Testis (tissue), 2 donors: ENCODE results near the gene ACACB.

Experiments used
- POLR2A ChIP-seq: fragments of 450-650 bp; IDR thresholded peaks from one replicate; pipeline ENCODE4 v1.6.1; 2017; ENCODE audit warnings: antibody characterized with exemption, mild to moderate bottlenecking, moderate library complexity
- TF ChIP-seq, protein P1 (sequence below), 3 experiments: fragments of 450-650 bp in 2 of 3; fragments of 200-600 bp in 1 of 3; sonication (generic) in 1 of 3; IDR thresholded peaks; one replicate each; pipeline ENCODE4 v1.5.1; 2016 to 2019; ENCODE audit warnings: antibody characterized with exemption in 3 of 3, mild to moderate bottlenecking in 2 of 3, moderate library complexity in 1 of 3

DNA sequence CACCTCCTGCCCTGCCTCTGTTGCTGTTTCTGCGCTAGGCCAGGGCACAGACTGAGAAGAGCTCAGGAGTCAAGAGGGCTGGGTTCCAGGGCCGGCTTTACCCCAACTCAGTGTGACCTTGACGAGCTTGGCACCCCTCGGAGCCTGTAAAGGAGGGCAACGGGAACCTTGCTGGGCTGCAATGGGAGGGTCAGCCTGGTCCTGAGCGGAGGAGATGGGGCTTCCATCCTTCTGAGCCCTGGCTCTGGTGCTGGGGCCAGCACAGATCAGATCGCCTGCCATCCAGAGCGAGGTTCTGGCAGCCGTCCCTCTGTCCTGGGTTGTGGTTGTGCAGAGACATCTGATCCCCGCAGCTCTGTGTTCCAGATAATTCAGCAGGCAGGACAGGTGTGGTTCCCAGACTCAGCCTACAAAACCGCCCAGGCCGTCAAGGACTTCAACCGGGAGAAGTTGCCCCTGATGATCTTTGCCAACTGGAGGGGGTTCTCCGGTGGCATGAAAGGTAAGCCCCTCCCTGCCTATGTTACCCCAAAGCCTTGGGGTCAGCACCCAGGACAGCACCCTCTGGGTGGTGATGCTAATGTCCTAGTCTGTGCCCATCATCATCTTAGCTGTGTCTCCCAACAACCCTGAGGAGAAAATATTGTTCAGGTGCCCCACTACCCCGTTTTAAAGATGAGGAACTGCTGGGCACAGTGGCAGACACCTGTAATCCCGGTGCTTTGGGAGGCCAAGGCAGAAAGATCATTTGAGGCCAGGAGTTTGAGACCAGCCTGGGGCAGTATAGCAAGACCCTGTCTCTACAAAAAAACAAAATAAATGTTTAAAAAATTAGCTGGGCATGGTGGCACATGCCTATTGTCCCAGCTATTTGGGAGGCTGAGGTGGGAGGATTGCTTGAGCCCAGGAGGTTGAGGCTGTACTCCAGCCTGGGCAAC lies 142.5 kb downstream of the ACACB start:
- TF ChIP-seq, protein P1, sequence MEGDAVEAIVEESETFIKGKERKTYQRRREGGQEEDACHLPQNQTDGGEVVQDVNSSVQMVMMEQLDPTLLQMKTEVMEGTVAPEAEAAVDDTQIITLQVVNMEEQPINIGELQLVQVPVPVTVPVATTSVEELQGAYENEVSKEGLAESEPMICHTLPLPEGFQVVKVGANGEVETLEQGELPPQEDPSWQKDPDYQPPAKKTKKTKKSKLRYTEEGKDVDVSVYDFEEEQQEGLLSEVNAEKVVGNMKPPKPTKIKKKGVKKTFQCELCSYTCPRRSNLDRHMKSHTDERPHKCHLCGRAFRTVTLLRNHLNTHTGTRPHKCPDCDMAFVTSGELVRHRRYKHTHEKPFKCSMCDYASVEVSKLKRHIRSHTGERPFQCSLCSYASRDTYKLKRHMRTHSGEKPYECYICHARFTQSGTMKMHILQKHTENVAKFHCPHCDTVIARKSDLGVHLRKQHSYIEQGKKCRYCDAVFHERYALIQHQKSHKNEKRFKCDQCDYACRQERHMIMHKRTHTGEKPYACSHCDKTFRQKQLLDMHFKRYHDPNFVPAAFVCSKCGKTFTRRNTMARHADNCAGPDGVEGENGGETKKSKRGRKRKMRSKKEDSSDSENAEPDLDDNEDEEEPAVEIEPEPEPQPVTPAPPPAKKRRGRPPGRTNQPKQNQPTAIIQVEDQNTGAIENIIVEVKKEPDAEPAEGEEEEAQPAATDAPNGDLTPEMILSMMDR (IDR thresholded peaks at IDR 0.05) = no peak
- no peak for TF ChIP-seq POLR2A
